Astrocyte (in vitro differentiated cells and primary cell): Measurements from ENCODE around the gene PHACTR4. TPM values are rescaled to one million over a fixed set of nuclear protein-coding genes. Genes with fewer than 3 reads are reported as not detected.

ENCODE experiments used
- DNase-seq: peaks from one replicate; pipeline ENCODE4 v3.0.0-alpha.2; 2010; ENCODE audit warnings: low read depth
- FAIRE-seq: peaks from 2 replicates; lab custom pipeline; 2011; peaks lifted over from hg19 to GRCh38; lab: Jason Lieb, UNC
- H2AFZ ChIP-seq: 2 replicates; pipeline ENCODE4 v1.6.0; 2012; ENCODE audit warnings: low read depth, low read length, inconsistent platforms
- H3K27ac ChIP-seq: 2 replicates; pipeline ENCODE4 v1.5.1; 2011; ENCODE audit warnings: low read depth, low read length, inconsistent platforms
- H3K27me3 ChIP-seq: 2 replicates; pipeline ENCODE4 v1.6.0; 2011; ENCODE audit warnings: low read length, inconsistent platforms; ENCODE audit not compliant: insufficient read depth
- H3K36me3 ChIP-seq: 2 replicates; pipeline ENCODE4 v1.5.1; 2011; ENCODE audit warnings: low read length, inconsistent platforms; ENCODE audit not compliant: insufficient read depth
- H3K4me1 ChIP-seq: 2 replicates; pipeline ENCODE4 v1.5.1; 2011; ENCODE audit warnings: low read length, inconsistent platforms; ENCODE audit not compliant: insufficient read depth
- H3K4me2 ChIP-seq: 2 replicates; pipeline ENCODE4 v1.6.0; 2012; ENCODE audit warnings: low read length, inconsistent platforms
- H3K4me3 ChIP-seq: 2 replicates; pipeline ENCODE4 v1.5.1; 2011; ENCODE audit warnings: low read depth, mild to moderate bottlenecking, low read length, inconsistent platforms; ENCODE audit not compliant: insufficient read depth
- H3K79me2 ChIP-seq: 2 replicates; pipeline ENCODE4 v1.6.0; 2012; ENCODE audit warnings: mild to moderate bottlenecking, low read length, inconsistent platforms; ENCODE audit not compliant: insufficient read depth
- H3K9ac ChIP-seq: 2 replicates; pipeline ENCODE4 v1.6.0; 2012; ENCODE audit warnings: mild to moderate bottlenecking, low read length, inconsistent platforms
- H3K9me3 ChIP-seq: 2 replicates; pipeline ENCODE4 v1.5.1; 2012; ENCODE audit warnings: low read depth, mild to moderate bottlenecking, low read length, inconsistent platforms; ENCODE audit not compliant: insufficient read depth
- H4K20me1 ChIP-seq: 2 replicates; pipeline ENCODE4 v1.6.0; 2012; ENCODE audit warnings: low read length, inconsistent platforms; ENCODE audit not compliant: insufficient read depth
- H3K27ac Mint-ChIP-seq: one replicate; pipeline ENCODE4 v1.8.0; 2021; ENCODE audit warnings: mild to moderate bottlenecking, mixed read lengths; ENCODE audit not compliant: unreplicated experiment
- H3K27me3 Mint-ChIP-seq: one replicate; pipeline ENCODE4 v1.8.0; 2021; ENCODE audit warnings: low read depth, mixed read lengths; ENCODE audit not compliant: unreplicated experiment
- H3K36me3 Mint-ChIP-seq: one replicate; pipeline ENCODE4 v1.8.0; 2021; ENCODE audit warnings: low read depth, mixed read lengths; ENCODE audit not compliant: unreplicated experiment
- H3K4me1 Mint-ChIP-seq: one replicate; pipeline ENCODE4 v1.8.0; 2021; ENCODE audit warnings: low read depth, mixed read lengths; ENCODE audit not compliant: unreplicated experiment
- H3K4me3 Mint-ChIP-seq: one replicate; pipeline ENCODE4 v1.8.0; 2021; ENCODE audit warnings: mild to moderate bottlenecking, moderate library complexity, mixed read lengths; ENCODE audit not compliant: unreplicated experiment
- H3K9me3 Mint-ChIP-seq: one replicate; pipeline ENCODE4 v1.8.0; 2021; ENCODE audit warnings: mild to moderate bottlenecking, mixed read lengths; ENCODE audit not compliant: unreplicated experiment
- EZH2 ChIP-seq: IDR thresholded peaks from 2 replicates; pipeline ENCODE4 v1.6.1; 2012; ENCODE audit warnings: mild to moderate bottlenecking, low read length, inconsistent platforms; ENCODE audit not compliant: insufficient read depth
- total RNA-seq: library from RNA; stranded (reverse); gene quantifications from 2 replicates; pipeline ENCODE4 v1.2.1, GENCODE V29; 2021
- TF ChIP-seq, protein P1 (sequence below): IDR thresholded peaks from 2 replicates; pipeline ENCODE4 v1.5.1; 2011; ENCODE audit warnings: low read depth, mild to moderate bottlenecking, inconsistent platforms, low read length, moderate library complexity; ENCODE audit not compliant: insufficient read depth

Gene PHACTR4
- total RNA-seq, 1 donor from 2014 or later: 78.5 TPM

- Mint-ChIP-seq H3K36me3 (peaks cover 3% of the 10 kb centered on the region), H3K4me3 (peak overlapping the region; percentile 85), H3K4me1 (peaks cover 20% of the 10 kb centered on the region), H3K27me3 (no peaks in the 10 kb centered on the region), H3K27ac (peak overlapping the region; percentile 71), H3K9me3 (no peaks in the 10 kb centered on the region)
- H3K4me2 ChIP-seq: peak overlapping the region; percentile 81
- H3K9ac ChIP-seq: peak overlapping the region; percentile 63
- DNase-seq: peak; percentile 81
- peak overlapping the region; percentile 8 for H3K4me3 ChIP-seq
- peak overlapping the region; percentile 76 for H3K27ac ChIP-seq
- peaks cover 24% of the 10 kb centered on the region for H3K4me1 ChIP-seq
- TF ChIP-seq EZH2: no peak
- TF ChIP-seq, protein P1, sequence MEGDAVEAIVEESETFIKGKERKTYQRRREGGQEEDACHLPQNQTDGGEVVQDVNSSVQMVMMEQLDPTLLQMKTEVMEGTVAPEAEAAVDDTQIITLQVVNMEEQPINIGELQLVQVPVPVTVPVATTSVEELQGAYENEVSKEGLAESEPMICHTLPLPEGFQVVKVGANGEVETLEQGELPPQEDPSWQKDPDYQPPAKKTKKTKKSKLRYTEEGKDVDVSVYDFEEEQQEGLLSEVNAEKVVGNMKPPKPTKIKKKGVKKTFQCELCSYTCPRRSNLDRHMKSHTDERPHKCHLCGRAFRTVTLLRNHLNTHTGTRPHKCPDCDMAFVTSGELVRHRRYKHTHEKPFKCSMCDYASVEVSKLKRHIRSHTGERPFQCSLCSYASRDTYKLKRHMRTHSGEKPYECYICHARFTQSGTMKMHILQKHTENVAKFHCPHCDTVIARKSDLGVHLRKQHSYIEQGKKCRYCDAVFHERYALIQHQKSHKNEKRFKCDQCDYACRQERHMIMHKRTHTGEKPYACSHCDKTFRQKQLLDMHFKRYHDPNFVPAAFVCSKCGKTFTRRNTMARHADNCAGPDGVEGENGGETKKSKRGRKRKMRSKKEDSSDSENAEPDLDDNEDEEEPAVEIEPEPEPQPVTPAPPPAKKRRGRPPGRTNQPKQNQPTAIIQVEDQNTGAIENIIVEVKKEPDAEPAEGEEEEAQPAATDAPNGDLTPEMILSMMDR: no peak
- no peak overlapping the region for H2AFZ ChIP-seq
- no peaks in the 10 kb centered on the region for H3K9me3 ChIP-seq
- H3K79me2 ChIP-seq: peaks cover 45% of the 10 kb centered on the region
- no peaks in the 10 kb centered on the region for H3K36me3 ChIP-seq
- peaks cover 11% of the 10 kb centered on the region for H4K20me1 ChIP-seq
- FAIRE-seq: no peak
- no peaks in the 10 kb centered on the region for H3K27me3 ChIP-seq
Measured at GRCh38 chr1:28437264-28437923, 67.9 kb downstream of the PHACTR4 start.

DNA sequence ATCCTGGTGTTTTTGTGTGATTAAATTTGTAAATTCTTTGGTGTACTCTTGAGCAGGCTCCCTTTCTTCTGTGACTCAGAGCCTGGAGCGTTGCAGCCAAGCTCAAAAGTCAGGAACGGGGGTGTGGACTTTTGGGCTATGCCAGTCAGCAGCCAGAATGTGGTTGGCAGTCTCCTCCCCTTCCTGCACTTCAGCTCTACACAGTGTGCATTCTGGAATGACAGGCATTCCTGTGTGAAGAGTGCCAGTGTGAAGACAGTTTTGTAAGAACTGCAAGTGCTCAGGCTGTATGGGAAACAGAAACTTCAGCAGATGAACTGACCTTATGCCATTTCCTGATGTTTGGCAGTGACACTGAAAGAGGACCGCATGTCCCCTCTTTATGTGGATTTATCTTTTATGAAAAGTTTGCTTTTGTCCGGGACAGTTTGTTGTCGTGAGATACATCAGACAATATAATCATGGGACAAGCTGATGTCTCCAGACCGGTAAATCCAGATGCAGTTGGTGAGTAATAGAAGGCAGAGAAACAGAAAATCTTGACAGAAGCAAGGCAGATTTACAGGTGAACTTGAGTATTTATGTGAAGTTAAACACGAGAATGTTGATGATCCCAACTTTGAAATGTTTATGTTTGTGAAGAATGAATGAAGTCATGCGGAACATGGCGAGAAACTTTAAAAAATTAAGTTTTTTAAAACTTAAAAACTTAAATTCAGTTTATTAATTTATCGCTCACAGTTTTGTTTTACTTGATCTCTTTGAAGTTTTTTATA lies 68.6 kb downstream of the PHACTR4 start:
- H3K9me3 ChIP-seq: no peaks in the 10 kb centered on the region
- Mint-ChIP-seq H3K9me3 (no peaks in the 10 kb centered on the region), H3K36me3 (peaks cover 5% of the 10 kb centered on the region), H3K27ac (peak overlapping the region; percentile 71), H3K4me3 (peak overlapping the region; percentile 85), H3K4me1 (peaks cover 22% of the 10 kb centered on the region), H3K27me3 (no peaks in the 10 kb centered on the region)
- no peaks in the 10 kb centered on the region for H3K27me3 ChIP-seq
- no peaks in the 10 kb centered on the region for H3K36me3 ChIP-seq
- H3K9ac ChIP-seq: peak overlapping the region; percentile 63
- peak; percentile 84 for FAIRE-seq
- peak overlapping the region; percentile 49 for H3K4me3 ChIP-seq
- peak overlapping the region; percentile 81 for H3K4me2 ChIP-seq
- H2AFZ ChIP-seq: no peak overlapping the region
- H3K79me2 ChIP-seq: peaks cover 44% of the 10 kb centered on the region
- peaks cover 11% of the 10 kb centered on the region for H4K20me1 ChIP-seq
- peaks cover 24% of the 10 kb centered on the region for H3K4me1 ChIP-seq
- peak overlapping the region; percentile 76 for H3K27ac ChIP-seq
- TF ChIP-seq EZH2: no peak
- TF ChIP-seq, protein P1: no peak
- DNase-seq: peak; percentile 97
